Fibroblast of skin of left biceps (primary cell): ENCODE data around the gene PADI3.
A peak's percentile ranks its signal among the peaks of the same experiment; 100 is the strongest.

Experiments
- DNase-seq, 2 experiments: peaks; one replicate each; pipeline ENCODE4 v3.0.0-alpha.2; 2013; ENCODE audit warnings: low read depth in 2 of 2

Gene PADI3

DNA sequence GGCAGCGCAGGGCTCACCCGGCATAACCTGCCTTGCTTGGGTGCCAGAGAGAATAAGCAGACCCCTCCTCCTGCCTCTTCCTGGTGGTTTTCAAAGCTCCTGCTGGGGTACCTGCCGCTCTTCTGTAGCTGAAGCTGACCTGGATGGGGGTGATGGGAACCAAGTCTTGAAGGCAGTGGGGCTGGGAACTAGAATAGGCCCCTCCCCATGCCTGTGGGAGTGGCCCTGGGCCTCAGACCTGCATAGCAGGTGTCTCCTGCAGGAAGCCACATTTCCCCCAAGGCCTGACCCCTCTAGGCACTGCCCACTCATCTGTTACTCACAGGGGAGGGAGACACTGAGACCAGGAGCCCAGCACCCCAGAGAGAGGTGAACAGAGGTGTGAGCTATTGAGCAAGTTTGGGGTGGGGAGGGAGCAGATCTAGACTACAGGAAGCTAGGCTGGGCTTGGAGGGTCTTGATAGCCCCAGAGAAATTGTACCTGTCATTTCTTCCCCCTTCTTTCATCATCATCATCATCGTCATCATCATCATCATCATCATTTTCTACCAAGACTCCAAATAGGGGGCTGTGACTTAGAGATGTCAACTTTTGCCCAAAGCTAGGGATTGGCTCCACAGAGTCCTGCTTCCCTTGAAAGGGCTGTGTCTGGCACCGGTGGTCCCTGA is 33.9 kb upstream of the PADI3 start:
- no peak for DNase-seq

DNA sequence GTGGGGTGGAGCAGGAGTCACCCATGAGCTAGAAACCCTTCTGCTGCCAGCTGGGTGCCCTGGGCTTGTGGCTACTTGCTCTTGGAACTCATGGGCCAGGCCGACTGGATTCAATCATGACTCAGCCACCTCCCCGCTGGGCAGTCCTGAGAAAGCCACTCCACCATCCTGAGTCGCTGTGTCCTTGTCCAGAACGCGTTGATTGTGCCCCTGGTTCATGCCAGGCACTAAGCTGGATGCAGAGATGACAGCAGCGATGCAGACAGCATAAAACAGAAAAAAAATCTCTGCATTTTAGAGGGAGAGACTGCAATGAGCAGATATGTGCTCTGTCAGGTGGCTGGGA is 33.4 kb upstream of the PADI3 start:
- no peak for DNase-seq

GRCh38 chr1:17216078-17216477 is 32.8 kb upstream of the PADI3 start:
- DNase-seq, result no peak

DNA sequence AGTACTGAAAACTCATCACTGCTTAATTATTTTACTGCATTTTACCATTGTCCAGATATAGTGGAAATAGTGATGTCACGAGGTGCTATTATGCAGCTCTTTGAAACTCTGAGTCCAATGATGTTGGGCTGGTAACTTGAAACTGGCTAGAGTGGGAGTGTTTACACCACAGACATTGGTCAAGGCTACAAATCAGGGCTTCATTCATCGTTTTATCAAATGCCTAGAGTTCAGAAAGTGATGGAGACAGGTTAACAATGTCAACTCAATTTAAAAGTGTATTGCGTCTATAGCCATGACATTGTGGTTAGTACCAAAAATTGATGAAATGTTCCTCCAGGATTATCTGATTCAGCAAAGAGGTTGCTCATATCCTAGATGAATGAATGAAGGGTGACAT is 31.3 kb upstream of the PADI3 start:
- no peak for DNase-seq

DNA sequence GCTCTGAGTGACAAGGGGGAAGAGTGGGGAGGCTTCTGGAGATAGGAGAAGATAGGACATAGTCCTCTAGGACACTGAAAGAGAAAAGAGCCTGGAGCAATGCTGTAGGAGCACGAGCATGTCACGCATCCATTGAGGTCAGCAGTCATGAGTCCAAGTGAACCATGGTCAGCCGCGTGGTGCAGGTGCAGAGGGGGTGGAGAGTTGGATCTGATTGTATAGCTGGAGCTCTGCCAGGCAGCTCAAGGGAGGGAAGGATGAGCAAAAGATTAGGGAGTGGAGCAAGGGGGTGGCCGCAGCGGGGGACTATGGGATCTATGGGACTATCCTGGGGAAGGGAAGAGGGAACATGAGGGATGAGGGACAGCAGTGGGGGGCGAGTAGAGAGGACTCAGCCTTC is 30.0 kb upstream of the PADI3 start:
- DNase-seq, result no peak

DNA sequence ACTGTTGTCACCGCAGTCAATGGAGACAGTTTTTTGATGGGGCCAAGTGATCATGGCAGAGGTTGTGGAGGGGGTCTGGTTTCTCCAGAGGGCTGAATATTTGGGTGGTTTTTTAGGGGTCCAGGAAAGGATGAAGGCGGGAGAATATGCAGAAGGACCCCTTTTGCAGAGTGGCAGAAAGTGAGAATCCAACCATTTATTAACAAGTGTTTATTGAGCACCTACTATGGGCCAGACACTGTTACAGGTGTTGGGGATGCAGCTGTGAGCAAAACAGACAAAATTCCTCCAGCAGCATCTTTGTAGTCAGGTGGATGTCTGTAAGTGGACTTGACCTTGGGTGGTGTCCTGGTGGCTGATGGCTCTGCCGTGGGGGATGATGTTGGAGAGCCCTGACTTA is 28.6 kb upstream of the PADI3 start:
- no peak for DNase-seq

- no peak for DNase-seq
Measured at GRCh38 chr1:17222557-17222956, 26.3 kb upstream of the PADI3 start.

DNA sequence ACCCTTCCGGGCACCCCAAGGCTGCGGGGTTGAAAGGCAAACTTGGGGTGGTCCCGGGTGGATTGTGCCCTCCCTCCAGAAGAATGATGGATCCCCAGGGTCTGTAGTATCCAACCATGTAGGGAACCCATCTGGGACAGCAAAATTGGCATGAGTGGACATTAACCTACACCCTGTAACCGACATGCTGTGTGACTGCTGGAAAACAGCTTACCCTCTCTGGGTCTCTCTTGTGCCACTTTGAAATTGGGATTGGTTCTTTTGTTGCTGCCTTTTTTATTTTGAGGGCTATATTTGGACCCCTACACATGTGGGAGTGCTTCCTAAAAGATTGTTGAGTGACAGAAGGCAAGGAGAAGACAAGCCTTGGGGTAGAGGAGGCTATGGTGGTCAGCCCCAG is 24.5 kb upstream of the PADI3 start:
- no peak for DNase-seq

DNA sequence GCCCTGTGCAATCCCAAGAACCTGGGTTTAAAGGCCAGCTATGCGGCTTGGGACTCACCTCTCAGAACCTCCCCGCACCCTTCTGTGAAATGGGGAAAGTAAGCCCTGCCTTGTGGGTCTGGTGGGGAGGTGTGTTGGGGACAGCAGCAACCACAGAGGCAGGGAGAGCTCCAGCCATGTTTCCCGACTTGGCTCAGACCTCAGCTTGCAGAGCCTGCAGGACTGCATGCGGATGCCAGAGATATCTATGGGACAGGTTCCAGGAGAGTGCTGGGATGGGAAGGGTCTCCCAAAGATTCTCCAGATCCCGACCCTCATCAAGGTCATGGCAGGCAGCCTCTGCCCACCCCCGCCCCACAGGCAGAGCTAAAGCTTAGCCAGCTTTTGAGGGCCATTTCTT is 23.8 kb upstream of the PADI3 start:
- no peak for DNase-seq

GRCh38 chr1:17227358-17227915 is 21.5 kb upstream of the PADI3 start:
- DNase-seq, result no peak

- DNase-seq, result no peak
Measured at GRCh38 chr1:17228619-17229018, 20.3 kb upstream of the PADI3 start.

GRCh38 chr1:17229379-17229778 is 19.5 kb upstream of the PADI3 start:
- no peak for DNase-seq

- DNase-seq, result no peak
Measured at GRCh38 chr1:17230106-17230505, 18.8 kb upstream of the PADI3 start.

DNA sequence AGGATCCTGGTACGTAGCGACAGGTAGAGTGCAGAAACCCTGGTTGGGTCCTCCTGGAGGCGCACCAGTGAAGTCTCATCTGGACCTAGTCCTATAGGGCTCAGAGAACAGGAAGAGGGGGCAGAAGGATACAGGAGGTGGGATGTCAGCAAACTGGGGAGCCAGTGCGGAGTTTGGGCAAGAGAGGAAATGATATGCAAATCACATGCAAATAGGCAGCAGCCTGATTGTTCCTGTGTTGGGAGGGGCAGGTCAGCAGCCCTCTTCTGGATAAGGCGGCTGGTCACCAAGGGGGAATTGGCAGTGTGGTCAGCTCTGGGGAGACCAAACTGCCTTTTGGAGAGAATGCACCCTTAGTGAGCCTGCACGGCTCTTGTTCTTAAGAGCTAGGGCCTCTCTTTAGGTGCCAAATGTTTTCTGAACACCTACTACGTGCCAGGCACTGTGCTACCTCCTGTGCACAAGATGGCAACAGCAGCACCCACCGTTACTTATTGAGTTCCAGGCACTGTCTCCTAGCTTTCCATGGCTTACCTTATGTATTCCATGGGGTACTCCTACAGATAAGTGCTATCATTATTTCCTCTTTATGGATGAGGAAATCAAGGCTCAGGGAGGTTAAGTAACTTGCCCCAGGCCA is 18.1 kb upstream of the PADI3 start:
- DNase-seq, result no peak

DNA sequence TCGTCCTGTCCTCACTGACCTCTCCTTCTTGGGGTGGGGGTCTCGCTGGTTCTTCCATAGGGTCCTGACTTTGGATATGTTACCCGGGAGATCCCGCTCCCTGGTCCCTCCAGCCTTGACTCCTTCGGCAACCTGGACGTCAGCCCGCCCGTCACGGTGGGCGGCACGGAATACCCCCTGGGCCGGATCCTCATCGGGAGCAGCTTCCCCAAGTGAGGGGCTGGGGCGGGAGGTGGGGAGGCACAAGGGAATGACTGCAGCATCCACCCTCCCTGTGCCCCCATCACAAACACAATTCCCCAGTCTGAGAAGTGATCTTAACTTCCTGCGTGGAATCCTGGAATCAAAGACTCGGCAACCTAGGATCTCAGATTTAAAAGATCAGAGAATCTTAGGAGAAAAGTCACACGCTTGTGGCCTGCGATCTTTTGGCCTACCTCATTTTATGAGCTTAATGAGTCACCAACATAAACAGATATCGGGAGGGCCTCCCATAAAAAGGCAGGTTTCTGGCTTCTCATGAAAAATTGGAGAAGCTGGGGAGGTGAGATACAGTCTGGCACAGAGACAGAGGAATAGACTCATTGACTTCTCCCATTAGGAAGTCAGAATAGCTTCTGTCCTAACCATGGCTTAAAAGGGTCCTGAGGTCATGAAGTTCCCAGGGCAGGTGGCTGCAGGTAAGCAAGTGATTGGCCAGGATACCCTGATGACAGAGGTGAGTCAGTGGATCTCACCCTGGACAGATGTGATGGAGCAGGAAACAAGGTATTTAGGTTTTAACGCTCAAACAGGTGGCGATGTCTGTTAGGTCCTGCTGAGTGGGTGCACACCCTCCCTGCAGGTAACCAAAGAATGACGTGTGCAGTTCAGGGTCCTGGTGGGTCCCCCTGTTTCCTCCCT is 15.9 kb upstream of the PADI3 start:
- DNase-seq, result peak; percentile 42 to 50

DNA sequence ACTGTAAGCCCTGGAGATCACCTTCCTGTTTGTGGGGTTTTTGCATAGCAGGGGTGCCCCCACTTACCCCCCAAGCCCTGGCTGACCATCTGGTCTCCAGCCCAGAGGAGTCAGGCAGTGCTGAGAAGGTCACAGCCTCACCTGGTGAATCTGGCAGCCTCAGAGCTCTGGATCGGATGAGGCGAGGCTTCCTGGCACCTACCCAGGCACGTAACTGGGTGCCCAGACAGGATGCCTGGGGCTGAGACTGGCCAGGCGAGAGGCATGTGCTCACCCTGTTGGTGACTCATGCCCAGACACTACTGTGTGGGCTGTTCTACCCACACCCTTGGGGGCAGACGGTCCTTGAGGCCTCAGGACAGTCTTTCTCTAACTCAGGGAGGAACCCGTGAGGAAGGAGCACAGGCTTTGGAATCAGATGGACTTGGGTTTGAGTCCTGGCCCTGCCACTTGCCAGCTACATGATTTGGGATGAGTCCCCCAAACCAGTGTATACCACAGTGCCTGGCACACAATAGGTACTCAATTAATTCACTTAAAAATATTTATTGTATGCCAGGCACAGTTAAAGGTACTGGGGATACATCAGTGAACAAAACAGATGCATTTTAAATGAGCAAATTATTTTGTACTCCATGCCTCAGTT is 15.1 kb upstream of the PADI3 start:
- peak; percentile 38 to 45 for DNase-seq

- DNase-seq, result no peak
Measured at GRCh38 chr1:17234405-17234804, 14.5 kb upstream of the PADI3 start.

- no peak for DNase-seq
Measured at GRCh38 chr1:17235135-17235885, 13.6 kb upstream of the PADI3 start.

DNA sequence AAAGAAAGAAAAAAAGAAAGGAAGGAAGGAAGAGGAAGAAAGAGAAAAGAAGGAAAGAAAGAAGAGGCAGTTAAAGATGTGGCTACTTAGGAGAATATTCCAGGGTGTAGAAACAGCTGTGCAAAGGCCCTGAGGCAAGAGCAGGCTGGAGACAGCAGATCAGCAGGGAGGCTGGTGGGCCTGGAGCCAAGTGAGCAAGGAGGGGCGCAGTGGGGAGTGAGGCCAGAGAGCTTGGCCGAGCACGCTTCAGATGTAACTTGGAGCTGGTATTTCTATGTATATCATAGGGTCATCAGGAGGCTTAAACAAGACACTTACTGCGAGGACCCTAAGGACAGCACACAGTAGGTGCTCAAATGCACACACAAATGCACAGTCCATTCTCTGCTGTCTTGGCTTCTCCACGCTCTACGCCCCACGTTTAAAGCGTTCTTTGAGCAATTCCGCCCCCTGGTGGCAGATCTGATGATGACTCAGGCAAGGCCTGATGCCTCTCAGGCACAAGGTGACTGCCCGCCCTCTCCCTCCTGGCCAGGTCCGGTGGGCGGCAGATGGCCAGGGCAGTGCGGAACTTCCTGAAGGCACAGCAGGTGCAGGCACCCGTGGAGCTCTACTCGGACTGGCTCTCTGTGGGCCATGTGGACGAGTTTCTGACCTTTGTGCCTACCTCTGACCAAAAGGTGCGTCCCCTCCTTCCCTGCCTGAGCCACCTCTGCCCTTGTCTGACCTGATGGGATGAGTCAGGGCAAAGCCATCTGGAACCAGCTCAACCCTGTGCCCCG is 11.9 kb upstream of the PADI3 start:
- peak; percentile 48 to 51 for DNase-seq

- DNase-seq, result no peak
Measured at GRCh38 chr1:17237561-17237903, 11.4 kb upstream of the PADI3 start.

DNA sequence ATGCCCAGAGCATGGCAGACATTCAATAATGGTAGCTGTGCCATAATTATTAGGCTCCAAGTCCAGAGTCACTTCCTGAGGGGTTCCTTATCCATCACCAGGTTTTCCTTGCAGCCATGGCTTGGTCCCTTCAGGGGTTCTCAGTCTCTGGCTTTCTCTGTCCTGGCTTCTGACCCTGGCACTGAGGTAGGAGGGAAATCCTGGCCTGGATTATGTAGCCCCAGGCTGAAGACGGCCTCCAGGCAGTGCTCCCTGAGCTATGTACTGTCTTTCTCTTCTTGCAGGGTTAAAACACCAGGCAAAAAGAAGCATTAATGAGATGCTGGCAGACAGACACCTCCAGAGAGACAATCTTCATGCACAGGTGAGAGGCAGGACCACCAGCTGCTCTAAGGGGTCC is 9.5 kb upstream of the PADI3 start:
- peak; percentile 63 to 66 for DNase-seq
